Fibroblast of upper back skin (primary cell): ENCODE results near the gene IL1R2.

ENCODE experiments used
- DNase-seq: peaks from one replicate; pipeline ENCODE4 v3.0.0-alpha.2; 2013

IL1R2 gene

GRCh38 chr2:102044235-102044896 lies 52.6 kb downstream of the IL1R2 start:
- DNase-seq = no peak

- no peak for DNase-seq
Observed at GRCh38 chr2:102044967-102045489, 53.3 kb downstream of the IL1R2 start.

- no peak for DNase-seq
Observed at GRCh38 chr2:102045697-102046096, 53.9 kb downstream of the IL1R2 start.

GRCh38 chr2:102046135-102046986 lies 54.6 kb downstream of the IL1R2 start:
- DNase-seq = no peak

- DNase-seq = no peak
Observed at GRCh38 chr2:102048465-102048864, 56.7 kb downstream of the IL1R2 start.

- no peak for DNase-seq
Observed at GRCh38 chr2:102049756-102050443, 58.1 kb downstream of the IL1R2 start.

GRCh38 chr2:102050854-102051391 lies 59.2 kb downstream of the IL1R2 start:
- peak; percentile 92 for DNase-seq

GRCh38 chr2:102051692-102052277 lies 60.0 kb downstream of the IL1R2 start:
- DNase-seq = peak; percentile 83

GRCh38 chr2:102052365-102052764 lies 60.6 kb downstream of the IL1R2 start:
- no peak for DNase-seq

- no peak for DNase-seq
Observed at GRCh38 chr2:102053096-102053495, 61.3 kb downstream of the IL1R2 start.

- DNase-seq = no peak
Observed at GRCh38 chr2:102055346-102055990, 63.7 kb downstream of the IL1R2 start.

GRCh38 chr2:102056079-102056581 lies 64.4 kb downstream of the IL1R2 start:
- no peak for DNase-seq

- DNase-seq = peak; percentile 66
Observed at GRCh38 chr2:102057502-102058292, 65.9 kb downstream of the IL1R2 start.

- no peak for DNase-seq
Observed at GRCh38 chr2:102058293-102058833, 66.6 kb downstream of the IL1R2 start.

GRCh38 chr2:102059151-102059550 lies 67.4 kb downstream of the IL1R2 start:
- DNase-seq = no peak

- DNase-seq = no peak
Observed at GRCh38 chr2:102060047-102060446, 68.3 kb downstream of the IL1R2 start.

GRCh38 chr2:102060792-102061191 lies 69.0 kb downstream of the IL1R2 start:
- no peak for DNase-seq

- DNase-seq = no peak
Observed at GRCh38 chr2:102061286-102061699, 69.5 kb downstream of the IL1R2 start.

- peak; percentile 87 for DNase-seq
Observed at GRCh38 chr2:102061962-102062795, 70.4 kb downstream of the IL1R2 start.

GRCh38 chr2:102062802-102063201 lies 71.0 kb downstream of the IL1R2 start:
- no peak for DNase-seq
